ENCODE results near the gene UNC93A.

The UNC93A gene

DNA sequence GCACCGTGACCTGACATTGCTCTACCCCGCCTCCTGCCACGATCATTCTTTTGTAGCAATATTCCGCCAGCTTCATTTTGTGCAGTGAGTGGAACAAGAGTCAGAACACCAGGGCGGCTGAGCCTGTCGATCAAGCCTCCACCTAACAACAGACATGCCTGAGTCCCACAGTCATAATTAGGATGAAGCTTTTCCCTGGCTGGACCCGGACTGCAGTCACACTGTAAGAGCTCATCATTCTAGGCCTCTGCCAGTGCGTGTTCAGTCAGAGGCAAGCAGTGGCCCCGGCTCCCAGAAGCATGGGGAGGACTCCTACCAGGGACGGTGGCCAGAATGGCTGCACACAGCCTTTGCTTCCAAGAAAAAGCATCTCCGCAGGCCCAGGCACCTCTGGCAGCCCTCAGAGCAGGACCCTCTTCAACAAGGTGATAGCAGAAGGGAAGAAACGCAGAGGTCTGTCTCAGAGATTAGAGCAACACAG, 23.2 kb upstream of the UNC93A start:
- no peak for TF ChIP-seq CTCF (IDR thresholded peaks at IDR 0.05; ENCODE audit: low read depth, low read length, missing control alignments)
- no peak for DNase-seq (ENCODE audit: extremely low read depth, low read depth)
- no peak overlapping the region for H3K4me3 ChIP-seq (replicated peaks; ENCODE audit: low read depth, low read length)

- no peak overlapping the region for H3K4me3 ChIP-seq (replicated peaks; ENCODE audit: low read depth, low read length)
- no peak for TF ChIP-seq CTCF (IDR thresholded peaks at IDR 0.05; ENCODE audit: low read depth, low read length, missing control alignments)
- no peak for DNase-seq (ENCODE audit: extremely low read depth, low read depth)
These were observed 22.3 kb upstream of the UNC93A start for GRCh38 chr6:167268683-167269280.

DNA sequence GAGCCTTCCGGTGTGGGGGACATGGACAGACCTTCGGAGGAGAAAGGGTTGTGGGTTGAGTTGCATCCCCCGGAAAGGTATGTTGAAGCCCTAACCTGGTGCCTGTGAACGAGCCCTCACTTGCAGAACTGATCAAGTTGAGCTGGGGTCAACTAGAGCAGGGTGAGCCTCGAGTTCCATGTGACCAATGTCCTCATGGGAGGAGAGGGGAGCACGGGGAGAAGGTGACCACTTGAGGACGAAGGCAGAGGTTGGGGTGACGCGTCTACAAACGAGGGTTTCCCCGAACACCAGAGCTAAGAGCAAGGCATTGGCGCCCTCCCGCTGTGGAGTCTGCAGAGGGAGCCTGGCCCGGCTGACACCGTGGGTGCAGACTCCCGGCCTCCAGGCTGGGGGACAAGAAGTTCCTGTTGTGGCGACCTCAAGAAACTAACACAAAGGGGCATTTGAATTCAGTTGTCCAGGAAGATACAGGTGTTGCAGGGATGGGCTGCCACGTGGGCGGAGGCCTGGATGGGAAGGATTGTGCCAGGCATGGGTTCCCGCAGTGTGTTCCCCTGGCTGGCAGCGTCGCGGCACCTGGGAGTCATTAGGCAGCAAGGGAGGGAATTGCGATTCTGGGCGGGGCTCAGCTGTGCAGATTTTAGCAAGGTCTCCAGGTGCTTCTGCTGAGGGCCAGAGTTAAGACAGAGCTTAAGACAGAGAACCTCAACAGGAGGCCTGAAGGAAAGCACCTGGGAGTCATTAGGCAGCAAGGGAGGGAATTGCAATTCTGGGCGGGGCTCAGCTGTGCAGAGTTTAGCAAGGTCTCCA, 20.4 kb upstream of the UNC93A start:
- no peak overlapping the region for H3K4me3 ChIP-seq (replicated peaks; ENCODE audit: low read depth, low read length)
- TF ChIP-seq CTCF (IDR thresholded peaks at IDR 0.05; ENCODE audit: low read depth, low read length, missing control alignments): no peak
- DNase-seq (ENCODE audit: extremely low read depth, low read depth): no peak

- DNase-seq (ENCODE audit: extremely low read depth, low read depth): no peak
- H3K4me3 ChIP-seq (replicated peaks; ENCODE audit: low read depth, low read length): no peak overlapping the region
- TF ChIP-seq CTCF (IDR thresholded peaks at IDR 0.05; ENCODE audit: low read depth, low read length, missing control alignments): no peak
These were observed 19.0 kb upstream of the UNC93A start for GRCh38 chr6:167272151-167272550.

DNA sequence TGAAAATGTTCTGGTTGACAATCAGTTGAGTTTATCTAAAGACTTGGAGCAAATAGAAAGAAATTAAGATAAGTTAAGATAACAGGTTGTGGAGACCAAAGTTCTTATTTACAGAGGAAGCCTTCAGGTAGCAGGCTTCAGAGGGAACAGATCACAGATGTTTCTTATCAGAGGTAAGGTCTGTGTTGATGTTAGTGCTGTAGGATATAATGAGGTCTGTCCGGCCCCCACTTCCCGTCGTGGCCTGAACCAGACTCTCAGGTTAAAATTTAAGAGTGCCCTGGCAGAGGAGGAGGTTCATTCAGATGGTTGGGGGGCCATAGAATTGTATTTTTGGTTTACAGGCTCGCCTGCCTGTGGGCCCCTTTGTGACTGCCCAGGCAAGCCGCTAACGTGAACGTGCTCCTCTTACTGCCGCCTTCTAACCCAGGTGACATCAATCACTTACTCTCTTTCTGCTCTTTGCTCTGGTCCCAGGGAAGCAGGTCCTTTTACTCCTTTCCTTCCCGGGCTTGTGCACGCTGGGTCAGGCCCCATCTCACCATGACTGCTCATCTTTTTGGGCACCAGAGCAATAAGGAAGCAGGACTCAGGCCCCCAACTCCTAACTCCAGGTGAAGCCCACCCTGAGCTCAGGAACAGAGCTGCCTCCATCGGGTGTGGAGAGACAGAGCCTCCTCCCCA, 18.3 kb upstream of the UNC93A start:
- H3K4me3 ChIP-seq (replicated peaks; ENCODE audit: low read depth, low read length): no peak overlapping the region
- no peak for TF ChIP-seq CTCF (IDR thresholded peaks at IDR 0.05; ENCODE audit: low read depth, low read length, missing control alignments)
- DNase-seq (ENCODE audit: extremely low read depth, low read depth): no peak

GRCh38 chr6:167274270-167274669, 16.8 kb upstream of the UNC93A start:
- DNase-seq (ENCODE audit: extremely low read depth, low read depth): no peak
- no peak overlapping the region for H3K4me3 ChIP-seq (replicated peaks; ENCODE audit: low read depth, low read length)
- TF ChIP-seq CTCF (IDR thresholded peaks at IDR 0.05; ENCODE audit: low read depth, low read length, missing control alignments): no peak
